Measurements from ENCODE around the gene FGFR3. TPM values are rescaled to one million over a fixed set of nuclear protein-coding genes. Genes with fewer than 3 reads are reported as not detected.

The FGFR3 gene
- total and polyA plus RNA-seq, 2 of the 8 experiments (the other 6 are each of a cell fraction or from before 2014, with no cell fraction given): 9.0 to 19.5 TPM

GRCh38 chr4:1748465-1748995 is 44.6 kb upstream of the FGFR3 start (continued):
- peak; percentile 90 to 94 for TF ChIP-seq RAD21 (IDR thresholded peaks at IDR 0.05 in 1 of 2, conservative IDR thresholded peaks at IDR 0.05 in 1 of 2; ENCODE audit: low read depth in 2 of 2, low read length in 2 of 2)
- TF ChIP-seq SP2 (IDR thresholded peaks at IDR 0.05; ENCODE audit: low read length): no peak
- no peak for TF ChIP-seq NANOG (IDR thresholded peaks at IDR 0.05; ENCODE audit: insufficient read depth, low read depth, low read length, poor library complexity, severe bottlenecking)
- TF ChIP-seq TAF1 (IDR thresholded peaks at IDR 0.05; ENCODE audit: low read depth, low read length): no peak
- no peak for TF ChIP-seq BACH1 (IDR thresholded peaks at IDR 0.05; ENCODE audit: low read length)
- TF ChIP-seq MAFK (IDR thresholded peaks at IDR 0.05; ENCODE audit: low read depth, low read length): no peak
- TF ChIP-seq, protein P1, sequence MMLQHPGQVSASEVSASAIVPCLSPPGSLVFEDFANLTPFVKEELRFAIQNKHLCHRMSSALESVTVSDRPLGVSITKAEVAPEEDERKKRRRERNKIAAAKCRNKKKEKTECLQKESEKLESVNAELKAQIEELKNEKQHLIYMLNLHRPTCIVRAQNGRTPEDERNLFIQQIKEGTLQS (IDR thresholded peaks at IDR 0.05; ENCODE audit: insufficient read depth, low read depth, low read length): no peak
- no peak for TF ChIP-seq SP1 (IDR thresholded peaks at IDR 0.05; ENCODE audit: low read depth, low read length)
- no peak for TF ChIP-seq HDAC6 (IDR thresholded peaks at IDR 0.05; ENCODE audit: low read depth, low read length)
- TF ChIP-seq, protein P2, sequence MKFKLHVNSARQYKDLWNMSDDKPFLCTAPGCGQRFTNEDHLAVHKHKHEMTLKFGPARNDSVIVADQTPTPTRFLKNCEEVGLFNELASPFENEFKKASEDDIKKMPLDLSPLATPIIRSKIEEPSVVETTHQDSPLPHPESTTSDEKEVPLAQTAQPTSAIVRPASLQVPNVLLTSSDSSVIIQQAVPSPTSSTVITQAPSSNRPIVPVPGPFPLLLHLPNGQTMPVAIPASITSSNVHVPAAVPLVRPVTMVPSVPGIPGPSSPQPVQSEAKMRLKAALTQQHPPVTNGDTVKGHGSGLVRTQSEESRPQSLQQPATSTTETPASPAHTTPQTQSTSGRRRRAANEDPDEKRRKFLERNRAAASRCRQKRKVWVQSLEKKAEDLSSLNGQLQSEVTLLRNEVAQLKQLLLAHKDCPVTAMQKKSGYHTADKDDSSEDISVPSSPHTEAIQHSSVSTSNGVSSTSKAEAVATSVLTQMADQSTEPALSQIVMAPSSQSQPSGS (IDR thresholded peaks at IDR 0.05; ENCODE audit: low read length): no peak
- TF ChIP-seq HDAC2 (IDR thresholded peaks at IDR 0.05; ENCODE audit: borderline replicate concordance in 1 of 2, low read depth in 2 of 2, low read length in 2 of 2): 0 out of 4 replicates have a peak, but pooled peaks of 1 of the 2 experiments have one; percentile 55
- TF ChIP-seq CBX8 (IDR thresholded peaks at IDR 0.05; ENCODE audit: borderline replicate concordance, low read depth, low read length): no peak
- TF ChIP-seq KDM1A (IDR thresholded peaks at IDR 0.05; ENCODE audit: borderline replicate concordance, low read length): no peak
- no peak for TF ChIP-seq EZH2 (IDR thresholded peaks at IDR 0.05; ENCODE audit: low read depth, low read length, severe bottlenecking)
- TF ChIP-seq, protein P3, sequence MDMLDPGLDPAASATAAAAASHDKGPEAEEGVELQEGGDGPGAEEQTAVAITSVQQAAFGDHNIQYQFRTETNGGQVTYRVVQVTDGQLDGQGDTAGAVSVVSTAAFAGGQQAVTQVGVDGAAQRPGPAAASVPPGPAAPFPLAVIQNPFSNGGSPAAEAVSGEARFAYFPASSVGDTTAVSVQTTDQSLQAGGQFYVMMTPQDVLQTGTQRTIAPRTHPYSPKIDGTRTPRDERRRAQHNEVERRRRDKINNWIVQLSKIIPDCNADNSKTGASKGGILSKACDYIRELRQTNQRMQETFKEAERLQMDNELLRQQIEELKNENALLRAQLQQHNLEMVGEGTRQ (IDR thresholded peaks at IDR 0.05; ENCODE audit: low read length): no peak
- peak; percentile 74; the same call in 1 of the 2 replicates for TF ChIP-seq GABPA (IDR thresholded peaks at IDR 0.05; ENCODE audit: borderline replicate concordance, insufficient read depth, low read length)
- TF ChIP-seq CEBPB (IDR thresholded peaks at IDR 0.05; ENCODE audit: low read depth, low read length): no peak

All from H1 (cell line).